Gastrocnemius medialis (tissue), 4 donors: ENCODE data around the gene INSRR.

Source experiments
- CTCF ChIP-seq, 5 experiments: fragments of 450-650 bp in 3 of 5; fragments of 200-600 bp in 2 of 5; sonication (generic) in 2 of 5; IDR thresholded peaks in 4 of 5; conservative IDR thresholded peaks in 1 of 5; 1 replicate in 4 of 5; 2 replicates in 1 of 5; pipeline ENCODE4 v1.5.1; 2016 to 2019; ENCODE audit warnings: antibody characterized with exemption in 5 of 5, mild to moderate bottlenecking in 3 of 5, moderate library complexity in 3 of 5
- POLR2A ChIP-seq, 2 donors: fragments of 450-650 bp; IDR thresholded peaks; one replicate each; pipeline ENCODE4 v1.6.1; 2017; ENCODE audit warnings: antibody characterized with exemption in 2 of 2, mild to moderate bottlenecking in 2 of 2, moderate library complexity in 2 of 2

- TF ChIP-seq CTCF (IDR thresholded peaks at IDR 0.05 in 4 of 5, conservative IDR thresholded peaks at IDR 0.05 in 1 of 5): no peak
- no peak for TF ChIP-seq POLR2A (IDR thresholded peaks at IDR 0.05)
Observed at GRCh38 chr1:156844102-156844501, 14.8 kb downstream of the INSRR start.
